ENCODE results near the gene DGCR2.

DGCR2 gene

DNA sequence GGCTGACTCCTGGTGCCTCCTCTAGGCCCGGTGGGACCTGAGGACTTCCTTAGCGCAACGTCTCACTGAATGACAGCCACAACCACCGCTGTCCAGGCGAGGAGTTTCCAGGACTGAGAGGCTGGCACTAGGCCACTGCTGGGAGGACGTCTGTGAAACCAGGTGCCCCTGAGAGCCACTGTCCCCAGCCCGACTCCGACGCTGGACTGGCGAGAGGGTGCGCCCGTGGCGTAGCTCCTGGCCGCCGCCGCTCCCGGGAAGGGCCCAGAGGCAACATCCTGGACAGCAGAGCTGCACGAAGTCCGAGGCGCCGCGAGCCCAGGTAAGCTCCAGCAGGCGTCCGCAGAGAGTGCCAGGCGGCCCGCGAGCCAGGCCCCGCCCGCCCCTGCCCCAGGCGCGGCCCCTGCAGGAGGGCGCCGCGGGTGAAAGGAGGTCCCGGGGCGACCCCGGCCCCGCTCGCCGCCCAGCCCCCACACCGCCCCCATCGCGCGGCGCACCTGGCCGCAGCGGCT lies 525 bp downstream of the DGCR2 start:
- peak; percentile 60 for DNase-seq (ENCODE audit: low spot score)
- in situ Hi-C loops (cut with MboI; ENCODE audit: low sequenced_read_pairs, unreplicated experiment): no loop called here
- TF ChIP-seq, protein P1, sequence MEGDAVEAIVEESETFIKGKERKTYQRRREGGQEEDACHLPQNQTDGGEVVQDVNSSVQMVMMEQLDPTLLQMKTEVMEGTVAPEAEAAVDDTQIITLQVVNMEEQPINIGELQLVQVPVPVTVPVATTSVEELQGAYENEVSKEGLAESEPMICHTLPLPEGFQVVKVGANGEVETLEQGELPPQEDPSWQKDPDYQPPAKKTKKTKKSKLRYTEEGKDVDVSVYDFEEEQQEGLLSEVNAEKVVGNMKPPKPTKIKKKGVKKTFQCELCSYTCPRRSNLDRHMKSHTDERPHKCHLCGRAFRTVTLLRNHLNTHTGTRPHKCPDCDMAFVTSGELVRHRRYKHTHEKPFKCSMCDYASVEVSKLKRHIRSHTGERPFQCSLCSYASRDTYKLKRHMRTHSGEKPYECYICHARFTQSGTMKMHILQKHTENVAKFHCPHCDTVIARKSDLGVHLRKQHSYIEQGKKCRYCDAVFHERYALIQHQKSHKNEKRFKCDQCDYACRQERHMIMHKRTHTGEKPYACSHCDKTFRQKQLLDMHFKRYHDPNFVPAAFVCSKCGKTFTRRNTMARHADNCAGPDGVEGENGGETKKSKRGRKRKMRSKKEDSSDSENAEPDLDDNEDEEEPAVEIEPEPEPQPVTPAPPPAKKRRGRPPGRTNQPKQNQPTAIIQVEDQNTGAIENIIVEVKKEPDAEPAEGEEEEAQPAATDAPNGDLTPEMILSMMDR (IDR thresholded peaks at IDR 0.05; ENCODE audit: borderline replicate concordance, control extremely low read depth, extremely low read depth, insufficient read depth, missing control alignments): no peak

DNA sequence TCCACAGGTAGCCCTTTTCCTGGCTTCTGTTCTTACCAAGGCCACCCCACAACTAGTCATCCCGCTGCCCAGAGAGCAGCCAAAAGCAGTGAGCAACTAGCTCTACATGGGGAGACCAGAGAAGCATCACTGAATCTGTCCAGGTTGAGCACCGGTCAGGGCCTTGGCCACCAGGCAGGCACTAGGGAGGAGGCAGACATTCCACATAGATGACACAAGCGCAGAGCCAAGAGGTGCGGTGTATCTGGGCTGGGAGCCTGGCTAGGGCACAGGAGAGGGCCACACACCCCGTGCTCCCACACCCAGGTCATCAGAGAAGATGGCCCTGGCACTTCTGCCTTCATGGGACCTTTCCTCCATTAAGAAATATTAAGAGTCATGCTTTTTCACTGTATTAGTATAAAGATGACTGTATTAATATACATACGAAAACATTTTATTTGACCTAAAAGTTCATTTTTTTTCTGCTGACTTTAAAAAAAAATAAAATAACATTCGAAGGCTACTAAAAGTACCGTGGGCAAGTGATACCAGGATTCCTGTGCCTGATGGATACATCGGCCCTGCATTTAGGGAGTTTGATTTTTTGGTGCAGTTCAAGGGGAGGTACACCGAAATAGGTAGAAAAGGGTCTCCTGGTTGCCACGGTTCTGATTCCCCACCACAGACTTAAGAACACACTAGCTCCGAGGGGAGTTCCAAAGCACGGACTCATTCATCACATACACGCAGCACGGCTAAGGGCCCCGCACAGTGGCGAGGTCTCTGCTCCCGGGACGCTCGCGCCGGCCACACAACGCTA lies 1.2 kb downstream of the DGCR2 start:
- in situ Hi-C loops (cut with MboI; ENCODE audit: low sequenced_read_pairs, unreplicated experiment): no loop called here
- TF ChIP-seq, protein P1 (IDR thresholded peaks at IDR 0.05; ENCODE audit: borderline replicate concordance, control extremely low read depth, extremely low read depth, insufficient read depth, missing control alignments): no peak
- DNase-seq (ENCODE audit: low spot score): no peak

DNA sequence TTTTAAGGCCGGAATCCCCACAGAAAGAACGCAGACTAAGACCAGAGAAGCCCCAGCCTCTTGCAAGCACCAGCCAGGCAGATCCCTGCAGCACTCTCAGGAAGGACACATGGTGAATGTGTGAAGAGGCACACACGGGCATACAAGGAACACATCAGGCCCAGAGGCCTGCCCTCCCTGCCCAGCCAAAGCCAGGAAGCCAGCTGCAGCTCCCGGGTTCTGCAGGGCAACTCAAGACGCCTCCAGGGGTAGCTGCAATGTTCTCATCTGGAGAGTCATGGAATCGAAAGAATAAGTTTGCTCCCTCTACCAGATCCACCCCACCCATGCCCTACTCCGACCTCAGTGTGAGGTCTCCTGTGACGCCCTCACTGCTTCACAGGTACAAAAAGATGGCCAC lies 2.3 kb downstream of the DGCR2 start:
- no peak for DNase-seq (ENCODE audit: low spot score)
- in situ Hi-C loops (cut with MboI; ENCODE audit: low sequenced_read_pairs, unreplicated experiment): loop anchor here (10.0 kb wide), 1 partner anchor 65 kb away; no protein-coding TSS in a partner anchor
- TF ChIP-seq, protein P1 (IDR thresholded peaks at IDR 0.05; ENCODE audit: borderline replicate concordance, control extremely low read depth, extremely low read depth, insufficient read depth, missing control alignments): no peak

DNA sequence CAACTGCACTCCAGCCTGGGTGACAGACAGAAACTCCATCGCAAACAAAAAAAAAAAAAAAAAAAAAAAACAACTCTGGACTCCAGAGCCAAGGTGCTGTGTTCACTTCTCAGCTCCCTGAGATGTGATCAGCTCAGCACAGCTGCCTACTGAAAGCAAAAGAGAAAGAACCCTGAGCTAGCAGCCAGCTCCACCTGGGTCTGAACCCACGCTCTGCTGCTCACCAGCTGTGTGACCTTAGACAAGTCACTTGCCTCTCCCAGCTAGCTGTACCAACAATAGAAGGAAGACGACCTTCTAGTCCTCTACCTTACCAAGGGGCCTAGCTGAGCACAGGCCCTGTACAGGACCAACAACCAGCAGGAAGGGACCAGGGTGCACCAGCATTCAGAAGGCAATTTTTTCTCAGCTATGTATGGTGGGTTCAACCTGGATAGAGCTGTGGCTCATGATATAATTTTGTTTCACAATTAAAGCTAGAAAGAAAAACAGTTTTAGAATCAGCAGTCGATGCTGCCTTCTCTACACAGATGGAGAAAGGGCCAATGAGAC lies 3.8 kb downstream of the DGCR2 start:
- in situ Hi-C loops (cut with MboI; ENCODE audit: low sequenced_read_pairs, unreplicated experiment): loop anchor here (10.0 kb wide), 1 partner anchor 64 kb away; no protein-coding TSS in a partner anchor
- TF ChIP-seq, protein P1 (IDR thresholded peaks at IDR 0.05; ENCODE audit: borderline replicate concordance, control extremely low read depth, extremely low read depth, insufficient read depth, missing control alignments): no peak
- no peak for DNase-seq (ENCODE audit: low spot score)

DNA sequence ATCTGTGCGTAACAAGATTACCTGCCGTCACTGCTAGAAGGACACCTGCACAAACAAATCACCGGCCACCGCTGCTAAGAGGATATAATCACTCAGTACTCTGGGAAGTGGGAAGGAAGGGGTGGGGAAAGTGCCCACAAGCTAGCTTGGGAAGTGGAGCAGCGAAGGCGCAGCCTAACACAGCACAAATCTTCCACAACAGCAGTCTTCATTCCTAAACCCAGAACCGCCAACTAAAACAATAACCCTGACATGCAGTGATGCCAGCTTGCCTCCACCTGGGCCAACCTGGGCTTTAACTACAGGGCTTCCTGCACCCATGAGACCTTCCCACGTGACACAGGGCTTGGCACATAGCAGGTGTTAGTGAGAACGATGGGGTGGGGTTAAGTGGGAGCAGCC lies 5.1 kb downstream of the DGCR2 start:
- no peak for DNase-seq (ENCODE audit: low spot score)
- TF ChIP-seq, protein P1 (IDR thresholded peaks at IDR 0.05; ENCODE audit: borderline replicate concordance, control extremely low read depth, extremely low read depth, insufficient read depth, missing control alignments): no peak
- in situ Hi-C loops (cut with MboI; ENCODE audit: low sequenced_read_pairs, unreplicated experiment): loop anchor here (10.0 kb wide), 1 partner anchor 62 kb away; no protein-coding TSS in a partner anchor

DNA sequence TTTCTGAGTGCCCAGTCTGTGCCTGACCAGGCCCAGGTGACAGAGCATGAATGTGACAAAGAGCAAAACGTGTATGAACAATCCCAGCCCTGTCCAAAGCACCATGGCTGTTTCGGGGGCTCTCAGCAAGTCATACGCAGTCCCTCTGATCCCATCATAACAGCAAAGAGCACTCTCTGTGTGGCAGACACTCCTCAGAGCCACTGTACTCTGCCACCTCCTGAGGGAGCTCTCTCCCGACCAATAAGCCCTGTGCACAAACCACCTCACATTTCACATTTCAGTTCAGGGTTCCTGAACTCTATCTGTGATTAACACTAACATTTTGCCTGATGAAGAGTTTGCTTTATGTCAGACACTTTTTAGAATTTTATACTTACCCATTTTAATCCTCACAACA lies 6.6 kb downstream of the DGCR2 start:
- in situ Hi-C loops (cut with MboI; ENCODE audit: low sequenced_read_pairs, unreplicated experiment): loop anchor here (10.0 kb wide), 1 partner anchor 61 kb away; no protein-coding TSS in a partner anchor
- TF ChIP-seq, protein P1 (IDR thresholded peaks at IDR 0.05; ENCODE audit: borderline replicate concordance, control extremely low read depth, extremely low read depth, insufficient read depth, missing control alignments): peak; percentile 41
- no peak for DNase-seq (ENCODE audit: low spot score)

All from GM13976 (cell line).